PC-3 (cell line): ENCODE results near the gene SH3GL3. TPM values are rescaled to one million over a fixed set of nuclear protein-coding genes. Genes with fewer than 3 reads are reported as not detected.
A peak's percentile ranks its signal among the peaks of the same experiment; 100 is the strongest.

ENCODE experiments used
- ATAC-seq: fragments of 200-7000 bp; cut with Tn5 transposase; 2 replicates; pipeline ENCODE4 v1.9.1; 2020; ENCODE audit warnings: mild to moderate bottlenecking, moderate library complexity
- BruUV-seq: library from RNA; stranded (reverse); fragments of 400-500 nt; replicated peaks from 2 replicates; lab custom pipeline; 2021; lab: Mats Ljungman, UMichigan
- CTCF ChIA-PET: fragments of 300-600 bp; sonication (Branson Sonifier 250); formaldehyde crosslinking; loops from one replicate; lab custom pipeline; 2022; ENCODE audit warnings: antibody characterized with exemption; lab: Charles Lee
- POLR2A ChIA-PET: fragments of 300-600 bp; sonication (Branson Sonifier 250); formaldehyde crosslinking; loops from one replicate; lab custom pipeline; 2022; ENCODE audit warnings: antibody characterized with exemption; ENCODE audit not compliant: unreplicated experiment; lab: Charles Lee
- DNase-seq: peaks from one replicate; pipeline ENCODE4 v3.0.0-alpha.2; 2015
- H2AFZ ChIP-seq: fragments of 300-600 bp; sonication (generic); 2 replicates; pipeline ENCODE4 v1.6.0; 2016; ENCODE audit warnings: antibody characterized with exemption, low read length
- H3F3A ChIP-seq: fragments of 300-600 bp; sonication (generic); one replicate; pipeline ENCODE4 v1.6.0; 2017; ENCODE audit warnings: antibody characterized with exemption, low read length, control low read depth, mild to moderate bottlenecking; ENCODE audit not compliant: unreplicated experiment
- H3K27ac ChIP-seq: fragments of 300-600 bp; sonication (generic); 2 replicates; pipeline ENCODE4 v1.5.1; 2016; ENCODE audit warnings: mild to moderate bottlenecking, low read length
- H3K27me3 ChIP-seq: fragments of 300-600 bp; sonication (generic); 2 replicates; pipeline ENCODE4 v1.6.1; 2016; ENCODE audit warnings: low read length, mixed read lengths
- H3K36me3 ChIP-seq: fragments of 300-600 bp; sonication (generic); 2 replicates; pipeline ENCODE4 v1.6.1; 2016; ENCODE audit warnings: low read depth, mixed run types, low read length, mixed read lengths
- H3K4me1 ChIP-seq: fragments of 300-600 bp; sonication (generic); 2 replicates; pipeline ENCODE4 v1.5.1; 2016; ENCODE audit warnings: low read length; ENCODE audit not compliant: insufficient read depth
- H3K4me2 ChIP-seq: fragments of 300-600 bp; sonication (generic); 2 replicates; pipeline ENCODE4 v1.6.0; 2016; ENCODE audit warnings: low read length
- H3K4me3 ChIP-seq: fragments of 300-600 bp; sonication (generic); 2 replicates; pipeline ENCODE4 v1.5.1; 2016; ENCODE audit warnings: mild to moderate bottlenecking, low read length, mixed read lengths
- H3K79me2 ChIP-seq: fragments of 300-600 bp; sonication (generic); 2 replicates; pipeline ENCODE4 v1.6.1; 2017; ENCODE audit warnings: low read length, mixed read lengths
- H3K9ac ChIP-seq: fragments of 300-600 bp; sonication (generic); 2 replicates; pipeline ENCODE4 v1.6.0; 2016; ENCODE audit warnings: mild to moderate bottlenecking, low read length
- H3K9me2 ChIP-seq: fragments of 300-600 bp; sonication (generic); replicated peaks from 2 replicates; pipeline ENCODE4 v1.6.1; 2016; ENCODE audit warnings: mixed run types, low read length, mixed read lengths
- H3K9me3 ChIP-seq: fragments of 300-600 bp; sonication (generic); 2 replicates; pipeline ENCODE4 v1.6.1; 2016; ENCODE audit warnings: low read length, mixed read lengths
- H4K20me1 ChIP-seq: fragments of 300-600 bp; sonication (generic); 2 replicates; pipeline ENCODE4 v1.6.1; 2016; ENCODE audit warnings: low read length, mixed read lengths
- CTCF ChIP-seq: fragments of 300-600 bp; sonication (generic); conservative IDR thresholded peaks from 2 replicates; pipeline ENCODE4 v1.5.1; 2017; ENCODE audit warnings: antibody characterized with exemption, low read depth, mild to moderate bottlenecking, low read length
- EZH2 ChIP-seq: fragments of 300-600 bp; sonication (generic); IDR thresholded peaks from one replicate; pipeline ENCODE4 v1.6.1; 2017; ENCODE audit warnings: antibody characterized with exemption, mild to moderate bottlenecking, low read length; ENCODE audit not compliant: unreplicated experiment
- EZH2phosphoT487 ChIP-seq: fragments of 300-600 bp; sonication (generic); IDR thresholded peaks from 2 replicates; pipeline ENCODE4 v1.6.1; 2018; ENCODE audit warnings: mild to moderate bottlenecking, antibody characterized with exemption, low read length, borderline replicate concordance
- intact Hi-C: fragments of 100-400 bp; cut with micrococcal nuclease; formaldehyde crosslinking; loops from 2 replicates; pipeline ENCODE4 v1.9.0; 2023
- total RNA-seq: library from RNA; depleted of rRNA; stranded (reverse); fragments of >200 nt; gene quantifications from 2 replicates; pipeline ENCODE4 v1.2.3, GENCODE V29; 2014

The SH3GL3 gene
- total RNA-seq, 1 experiment from 2014 or later = 3.6 TPM

- H3K9ac ChIP-seq = no peak overlapping the region
- peaks cover 7% of the 10 kb centered on the region; the same call in 1 of the 2 replicates for H3K4me1 ChIP-seq
- H4K20me1 ChIP-seq = no peaks in the 10 kb centered on the region
- no TSS peak for BruUV-seq
- intact Hi-C loops = loop anchor here (1.0 to 5.0 kb wide), 4 partner anchors 87 to 469 kb away; partner anchors contain the start of gene ADAMTSL3
- H3K27ac ChIP-seq = no peak overlapping the region
- H3K79me2 ChIP-seq = no peaks in the 10 kb centered on the region
- no peaks in the 10 kb centered on the region for H3K9me2 ChIP-seq
- ATAC-seq = peak; percentile 24; the same call in 1 of the 2 replicates
- CTCF ChIA-PET = interaction anchor here (1.6 kb wide), 1 partner anchor 181 kb away, joined by 7 read pairs; no protein-coding TSS in a partner anchor
- H3K9me3 ChIP-seq = no peaks in the 10 kb centered on the region
- no peak overlapping the region for H3K4me3 ChIP-seq
- TF ChIP-seq EZH2 = no peak
- peak; percentile 86 for TF ChIP-seq CTCF
- no peak overlapping the region for H2AFZ ChIP-seq
- DNase-seq = peak; percentile 71
- H3K27me3 ChIP-seq = no peaks in the 10 kb centered on the region
- no peaks in the 10 kb centered on the region for H3K36me3 ChIP-seq
- H3F3A ChIP-seq = no peaks in the 10 kb centered on the region
- no peak overlapping the region for H3K4me2 ChIP-seq
- POLR2A ChIA-PET = interaction anchor here (0.6 to 0.7 kb wide), 2 partner anchors 126 to 467 kb away, joined by 5 to 7 read pairs; no protein-coding TSS in a partner anchor
These were observed 118.5 kb downstream of the SH3GL3 start for GRCh38 chr15:83565553-83566159.

GRCh38 chr15:83567318-83567717, 120.2 kb downstream of the SH3GL3 start:
- Histone ChIP-seq H4K20me1 (no peaks in the 10 kb centered on the region), H3K79me2 (no peaks in the 10 kb centered on the region), H3K27ac (no peak overlapping the region), H3K9ac (no peak overlapping the region), H3K36me3 (no peaks in the 10 kb centered on the region), H3K27me3 (no peaks in the 10 kb centered on the region), H3K4me2 (no peak overlapping the region), H2AFZ (no peak overlapping the region), H3K9me3 (no peaks in the 10 kb centered on the region), H3K4me1 (peaks cover 7% of the 10 kb centered on the region; the same call in 1 of the 2 replicates), H3K4me3 (no peak overlapping the region), H3K9me2 (no peaks in the 10 kb centered on the region), H3F3A (no peaks in the 10 kb centered on the region)
- intact Hi-C loops = loop anchor here (5.0 kb wide), 2 partner anchors 85 to 270 kb away; partner anchors contain the start of gene ADAMTSL3
- POLR2A ChIA-PET = no interaction called here
- TF ChIP-seq EZH2phosphoT487 (no peak), CTCF (no peak), EZH2 (no peak)
- peak; percentile 52 for DNase-seq
- ATAC-seq = peak; percentile 70; the same call in 1 of the 2 replicates
- BruUV-seq = no TSS peak
- CTCF ChIA-PET = no interaction called here

GRCh38 chr15:83569341-83569740, 122.2 kb downstream of the SH3GL3 start:
- no peak overlapping the region for H3K27ac ChIP-seq
- H3K79me2 ChIP-seq = no peaks in the 10 kb centered on the region
- H3K4me3 ChIP-seq = no peak overlapping the region
- CTCF ChIA-PET = no interaction called here
- no peak overlapping the region for H3K4me2 ChIP-seq
- no peaks in the 10 kb centered on the region for H3K9me2 ChIP-seq
- H4K20me1 ChIP-seq = no peaks in the 10 kb centered on the region
- H3K4me1 ChIP-seq = peaks cover 7% of the 10 kb centered on the region; the same call in 1 of the 2 replicates
- H3K36me3 ChIP-seq = no peaks in the 10 kb centered on the region
- no peaks in the 10 kb centered on the region for H3K27me3 ChIP-seq
- no peaks in the 10 kb centered on the region for H3F3A ChIP-seq
- no peaks in the 10 kb centered on the region for H3K9me3 ChIP-seq
- POLR2A ChIA-PET = no interaction called here
- H3K9ac ChIP-seq = no peak overlapping the region
- ATAC-seq (no peak), DNase-seq (no peak)
- intact Hi-C loops = loop anchor here (5.0 kb wide), 2 partner anchors 83 to 268 kb away; partner anchors contain the start of gene ADAMTSL3
- no TSS peak for BruUV-seq
- no peak for TF ChIP-seq CTCF
- no peak for TF ChIP-seq EZH2
- H2AFZ ChIP-seq = no peak overlapping the region
